HEK293 (cell line): ENCODE results near the gene ETNK2.

Experiments
- KLF10 ChIP-seq: fragments of 450-650 bp; IDR thresholded peaks from 2 replicates; pipeline ENCODE4 v1.5.1; 2018; ENCODE audit warnings: missing biosample characterization, mild to moderate bottlenecking, missing genetic modification characterization
- KLF16 ChIP-seq: fragments of 450-650 bp; formaldehyde crosslinking; IDR thresholded peaks from 2 replicates; pipeline ENCODE4 v1.5.1; 2017; ENCODE audit warnings: missing biosample characterization, missing genetic modification characterization
- MYNN ChIP-seq: fragments of 450-650 bp; formaldehyde crosslinking; IDR thresholded peaks from 2 replicates; pipeline ENCODE4 v1.5.1; 2016; ENCODE audit warnings: missing biosample characterization, missing genetic modification characterization, borderline replicate concordance
- SETDB1 ChIP-seq: IDR thresholded peaks from one replicate; pipeline ENCODE4 v1.6.1; 2017; ENCODE audit warnings: mild to moderate bottlenecking, low read length, moderate library complexity, mixed read lengths; ENCODE audit not compliant: insufficient read length
- YY1 ChIP-seq: fragments of 450-650 bp; formaldehyde crosslinking; IDR thresholded peaks from 2 replicates; pipeline ENCODE4 v1.5.1; 2018; ENCODE audit warnings: missing biosample characterization, missing genetic modification characterization
- ZBTB21 ChIP-seq: fragments of 450-650 bp; formaldehyde crosslinking; IDR thresholded peaks from 2 replicates; pipeline ENCODE4 v1.5.1; 2017; ENCODE audit warnings: missing biosample characterization, missing genetic modification characterization
- ZNF433 ChIP-seq: fragments of 450-650 bp; formaldehyde crosslinking; IDR thresholded peaks from 2 replicates; pipeline ENCODE4 v1.5.1; 2016; ENCODE audit warnings: missing biosample characterization, missing genetic modification characterization, low read depth
- ZNF670 ChIP-seq: fragments of 450-650 bp; formaldehyde crosslinking; IDR thresholded peaks from 2 replicates; pipeline ENCODE4 v1.5.1; 2016; ENCODE audit warnings: missing biosample characterization, missing genetic modification characterization, low read depth
- ZNF791 ChIP-seq: fragments of 450-650 bp; formaldehyde crosslinking; IDR thresholded peaks from 2 replicates; pipeline ENCODE4 v1.5.1; 2016; ENCODE audit warnings: missing biosample characterization, missing genetic modification characterization
- TF ChIP-seq, protein P1 (sequence below): fragments of 450-650 bp; formaldehyde crosslinking; IDR thresholded peaks from 2 replicates; pipeline ENCODE4 v1.5.1; 2016; ENCODE audit warnings: missing biosample characterization, missing genetic modification characterization
- TF ChIP-seq, protein P2 (sequence below): IDR thresholded peaks from 2 replicates; pipeline ENCODE4 v1.6.1; 2011; ENCODE audit warnings: mild to moderate bottlenecking, low read depth, low read length, borderline replicate concordance
- TF ChIP-seq, protein P3 (sequence below): fragments of 450-650 bp; formaldehyde crosslinking; IDR thresholded peaks from 2 replicates; pipeline ENCODE4 v1.5.1; 2016; ENCODE audit warnings: missing biosample characterization, missing genetic modification characterization
- TF ChIP-seq, protein P4 (sequence below): sonication (generic); formaldehyde crosslinking; IDR thresholded peaks from 2 replicates; pipeline ENCODE4 v1.8.1; 2022; ENCODE audit warnings: mild to moderate bottlenecking, moderate library complexity, missing genetic modification reagents
- TF ChIP-seq, protein P5 (sequence below): fragments of 450-650 bp; formaldehyde crosslinking; IDR thresholded peaks from 2 replicates; pipeline ENCODE4 v1.5.1; 2016; ENCODE audit warnings: missing biosample characterization, missing genetic modification characterization

DNA sequence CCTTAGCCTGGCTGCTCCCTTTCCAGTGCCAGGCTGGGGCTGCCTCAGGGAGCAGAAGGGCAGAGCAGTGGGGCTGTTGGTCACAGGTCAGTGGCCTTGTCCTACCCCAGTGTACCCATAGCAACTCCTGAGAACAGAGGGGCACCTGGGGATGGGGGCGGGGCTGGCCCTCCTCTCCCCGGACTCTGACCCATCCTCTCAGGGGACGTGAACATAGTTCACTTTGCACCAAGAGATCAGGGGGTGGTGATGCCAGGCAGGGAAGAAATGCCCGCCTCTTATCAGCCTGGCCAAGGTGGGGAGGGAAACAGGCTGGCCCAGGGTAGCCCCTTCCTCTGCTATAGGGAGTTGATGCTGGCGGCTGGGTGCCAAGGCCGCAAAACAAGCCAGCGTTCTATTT lies 4.9 kb downstream of the ETNK2 start:
- TF ChIP-seq, protein P1, sequence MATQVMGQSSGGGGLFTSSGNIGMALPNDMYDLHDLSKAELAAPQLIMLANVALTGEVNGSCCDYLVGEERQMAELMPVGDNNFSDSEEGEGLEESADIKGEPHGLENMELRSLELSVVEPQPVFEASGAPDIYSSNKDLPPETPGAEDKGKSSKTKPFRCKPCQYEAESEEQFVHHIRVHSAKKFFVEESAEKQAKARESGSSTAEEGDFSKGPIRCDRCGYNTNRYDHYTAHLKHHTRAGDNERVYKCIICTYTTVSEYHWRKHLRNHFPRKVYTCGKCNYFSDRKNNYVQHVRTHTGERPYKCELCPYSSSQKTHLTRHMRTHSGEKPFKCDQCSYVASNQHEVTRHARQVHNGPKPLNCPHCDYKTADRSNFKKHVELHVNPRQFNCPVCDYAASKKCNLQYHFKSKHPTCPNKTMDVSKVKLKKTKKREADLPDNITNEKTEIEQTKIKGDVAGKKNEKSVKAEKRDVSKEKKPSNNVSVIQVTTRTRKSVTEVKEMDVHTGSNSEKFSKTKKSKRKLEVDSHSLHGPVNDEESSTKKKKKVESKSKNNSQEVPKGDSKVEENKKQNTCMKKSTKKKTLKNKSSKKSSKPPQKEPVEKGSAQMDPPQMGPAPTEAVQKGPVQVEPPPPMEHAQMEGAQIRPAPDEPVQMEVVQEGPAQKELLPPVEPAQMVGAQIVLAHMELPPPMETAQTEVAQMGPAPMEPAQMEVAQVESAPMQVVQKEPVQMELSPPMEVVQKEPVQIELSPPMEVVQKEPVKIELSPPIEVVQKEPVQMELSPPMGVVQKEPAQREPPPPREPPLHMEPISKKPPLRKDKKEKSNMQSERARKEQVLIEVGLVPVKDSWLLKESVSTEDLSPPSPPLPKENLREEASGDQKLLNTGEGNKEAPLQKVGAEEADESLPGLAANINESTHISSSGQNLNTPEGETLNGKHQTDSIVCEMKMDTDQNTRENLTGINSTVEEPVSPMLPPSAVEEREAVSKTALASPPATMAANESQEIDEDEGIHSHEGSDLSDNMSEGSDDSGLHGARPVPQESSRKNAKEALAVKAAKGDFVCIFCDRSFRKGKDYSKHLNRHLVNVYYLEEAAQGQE: no peak
- no peak for TF ChIP-seq MYNN (tag by site-specific recombination)
- no peak for TF ChIP-seq YY1 (tag by site-specific recombination)
- TF ChIP-seq, protein P2, sequence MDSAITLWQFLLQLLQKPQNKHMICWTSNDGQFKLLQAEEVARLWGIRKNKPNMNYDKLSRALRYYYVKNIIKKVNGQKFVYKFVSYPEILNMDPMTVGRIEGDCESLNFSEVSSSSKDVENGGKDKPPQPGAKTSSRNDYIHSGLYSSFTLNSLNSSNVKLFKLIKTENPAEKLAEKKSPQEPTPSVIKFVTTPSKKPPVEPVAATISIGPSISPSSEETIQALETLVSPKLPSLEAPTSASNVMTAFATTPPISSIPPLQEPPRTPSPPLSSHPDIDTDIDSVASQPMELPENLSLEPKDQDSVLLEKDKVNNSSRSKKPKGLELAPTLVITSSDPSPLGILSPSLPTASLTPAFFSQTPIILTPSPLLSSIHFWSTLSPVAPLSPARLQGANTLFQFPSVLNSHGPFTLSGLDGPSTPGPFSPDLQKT: no peak
- no peak for TF ChIP-seq SETDB1
- TF ChIP-seq ZNF670 (tag by site-specific recombination): no peak
- TF ChIP-seq, protein P3, sequence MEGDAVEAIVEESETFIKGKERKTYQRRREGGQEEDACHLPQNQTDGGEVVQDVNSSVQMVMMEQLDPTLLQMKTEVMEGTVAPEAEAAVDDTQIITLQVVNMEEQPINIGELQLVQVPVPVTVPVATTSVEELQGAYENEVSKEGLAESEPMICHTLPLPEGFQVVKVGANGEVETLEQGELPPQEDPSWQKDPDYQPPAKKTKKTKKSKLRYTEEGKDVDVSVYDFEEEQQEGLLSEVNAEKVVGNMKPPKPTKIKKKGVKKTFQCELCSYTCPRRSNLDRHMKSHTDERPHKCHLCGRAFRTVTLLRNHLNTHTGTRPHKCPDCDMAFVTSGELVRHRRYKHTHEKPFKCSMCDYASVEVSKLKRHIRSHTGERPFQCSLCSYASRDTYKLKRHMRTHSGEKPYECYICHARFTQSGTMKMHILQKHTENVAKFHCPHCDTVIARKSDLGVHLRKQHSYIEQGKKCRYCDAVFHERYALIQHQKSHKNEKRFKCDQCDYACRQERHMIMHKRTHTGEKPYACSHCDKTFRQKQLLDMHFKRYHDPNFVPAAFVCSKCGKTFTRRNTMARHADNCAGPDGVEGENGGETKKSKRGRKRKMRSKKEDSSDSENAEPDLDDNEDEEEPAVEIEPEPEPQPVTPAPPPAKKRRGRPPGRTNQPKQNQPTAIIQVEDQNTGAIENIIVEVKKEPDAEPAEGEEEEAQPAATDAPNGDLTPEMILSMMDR (tag by site-specific recombination): no peak
- TF ChIP-seq ZNF791 (tag by site-specific recombination): no peak
- no peak for TF ChIP-seq ZNF433 (tag by site-specific recombination)
- no peak for TF ChIP-seq KLF10 (tag by site-specific recombination)
- TF ChIP-seq, protein P4, sequence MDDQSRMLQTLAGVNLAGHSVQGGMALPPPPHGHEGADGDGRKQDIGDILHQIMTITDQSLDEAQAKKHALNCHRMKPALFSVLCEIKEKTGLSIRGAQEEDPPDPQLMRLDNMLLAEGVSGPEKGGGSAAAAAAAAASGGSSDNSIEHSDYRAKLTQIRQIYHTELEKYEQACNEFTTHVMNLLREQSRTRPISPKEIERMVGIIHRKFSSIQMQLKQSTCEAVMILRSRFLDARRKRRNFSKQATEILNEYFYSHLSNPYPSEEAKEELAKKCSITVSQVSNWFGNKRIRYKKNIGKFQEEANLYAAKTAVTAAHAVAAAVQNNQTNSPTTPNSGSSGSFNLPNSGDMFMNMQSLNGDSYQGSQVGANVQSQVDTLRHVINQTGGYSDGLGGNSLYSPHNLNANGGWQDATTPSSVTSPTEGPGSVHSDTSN (CRISPR knock-in tag): no peak
- TF ChIP-seq, protein P5, sequence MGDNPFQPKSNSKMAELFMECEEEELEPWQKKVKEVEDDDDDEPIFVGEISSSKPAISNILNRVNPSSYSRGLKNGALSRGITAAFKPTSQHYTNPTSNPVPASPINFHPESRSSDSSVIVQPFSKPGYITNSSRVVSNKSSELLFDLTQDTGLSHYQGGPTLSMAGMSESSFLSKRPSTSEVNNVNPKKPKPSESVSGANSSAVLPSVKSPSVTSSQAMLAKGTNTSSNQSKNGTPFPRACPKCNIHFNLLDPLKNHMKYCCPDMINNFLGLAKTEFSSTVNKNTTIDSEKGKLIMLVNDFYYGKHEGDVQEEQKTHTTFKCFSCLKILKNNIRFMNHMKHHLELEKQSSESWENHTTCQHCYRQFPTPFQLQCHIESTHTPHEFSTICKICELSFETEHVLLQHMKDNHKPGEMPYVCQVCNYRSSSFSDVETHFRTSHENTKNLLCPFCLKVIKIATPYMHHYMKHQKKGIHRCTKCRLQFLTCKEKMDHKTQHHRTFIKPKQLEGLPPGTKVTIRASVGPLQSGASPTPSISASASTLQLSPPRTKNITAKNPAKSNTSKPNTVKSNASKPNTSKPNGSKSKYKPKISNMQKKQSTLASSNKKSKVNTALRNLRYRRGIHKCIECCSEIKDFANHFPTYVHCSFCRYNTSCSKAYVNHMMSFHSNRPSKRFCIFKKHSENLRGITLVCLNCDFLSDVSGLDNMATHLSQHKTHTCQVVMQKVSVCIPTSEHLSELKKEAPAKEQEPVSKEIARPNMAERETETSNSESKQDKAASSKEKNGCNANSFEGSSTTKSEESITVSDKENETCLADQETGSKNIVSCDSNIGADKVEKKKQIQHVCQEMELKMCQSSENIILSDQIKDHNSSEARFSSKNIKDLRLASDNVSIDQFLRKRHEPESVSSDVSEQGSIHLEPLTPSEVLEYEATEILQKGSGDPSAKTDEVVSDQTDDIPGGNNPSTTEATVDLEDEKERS (tag by site-specific recombination): no peak
- TF ChIP-seq KLF16 (tag by site-specific recombination): no peak
- no peak for TF ChIP-seq ZBTB21
